H9 (cell line): ENCODE measurements around the gene NPC1L1. TPM values are rescaled to one million over a fixed set of nuclear protein-coding genes. Genes with fewer than 3 reads are reported as not detected.

ENCODE experiments used
- DNase-seq: peaks from one replicate; pipeline ENCODE4 v3.0.0-alpha.2; 2017
- H2AFZ ChIP-seq: one replicate; pipeline ENCODE4 v1.6.1; 2013; ENCODE audit warnings: mild to moderate bottlenecking, low read length, control low read depth, moderate library complexity
- H2AK5ac ChIP-seq: 2 replicates; pipeline ENCODE4 v1.6.1; 2013; ENCODE audit warnings: low read length, control low read depth, mixed read lengths; ENCODE audit not compliant: insufficient read length
- H2BK120ac ChIP-seq: one replicate; pipeline ENCODE4 v1.6.1; 2013; ENCODE audit warnings: low read depth, mild to moderate bottlenecking, low read length, control low read depth, inconsistent platforms; ENCODE audit not compliant: poor library complexity, severe bottlenecking
- H2BK12ac ChIP-seq: 2 replicates; pipeline ENCODE4 v1.6.1; 2013; ENCODE audit warnings: low read length, control low read depth, mixed read lengths, low read depth; ENCODE audit not compliant: insufficient read length
- H2BK15ac ChIP-seq: 2 replicates; pipeline ENCODE4 v1.6.1; 2013; ENCODE audit warnings: low read depth, low read length, control low read depth
- H2BK20ac ChIP-seq: one replicate; pipeline ENCODE4 v1.6.1; 2013; ENCODE audit warnings: low read depth, mild to moderate bottlenecking, low read length, control low read depth, inconsistent platforms; ENCODE audit not compliant: poor library complexity, severe bottlenecking
- H2BK5ac ChIP-seq: 2 replicates; pipeline ENCODE4 v1.6.1; 2013; ENCODE audit warnings: low read length, control low read depth, mixed read lengths; ENCODE audit not compliant: insufficient read length
- H3K14ac ChIP-seq: 2 replicates; pipeline ENCODE4 v1.6.1; 2013; ENCODE audit warnings: low read length, control low read depth; ENCODE audit not compliant: insufficient read depth
- H3K18ac ChIP-seq: 2 replicates; pipeline ENCODE4 v1.6.1; 2013; ENCODE audit warnings: low read depth, mild to moderate bottlenecking, mixed read lengths, low read length, control low read depth; ENCODE audit not compliant: insufficient read length
- H3K23ac ChIP-seq: 2 replicates; pipeline ENCODE4 v1.6.1; 2013; ENCODE audit warnings: low read length, control low read depth, mixed read lengths, low read depth; ENCODE audit not compliant: insufficient read length
- H3K23me2 ChIP-seq: 2 replicates; pipeline ENCODE4 v1.6.1; 2013; ENCODE audit warnings: low read depth, mild to moderate bottlenecking, mixed read lengths, low read length, control low read depth; ENCODE audit not compliant: insufficient read length, poor library complexity, severe bottlenecking
- H3K27ac ChIP-seq: 2 replicates; pipeline ENCODE4 v1.5.1; 2013; ENCODE audit warnings: low read length, control low read depth, mixed read lengths, low read depth; ENCODE audit not compliant: insufficient read length
- H3K27me3 ChIP-seq: 2 replicates; pipeline ENCODE4 v1.6.1; 2013; ENCODE audit warnings: low read length, control low read depth, inconsistent platforms; ENCODE audit not compliant: insufficient read depth
- H3K4ac ChIP-seq: 2 replicates; pipeline ENCODE4 v1.6.1; 2013; ENCODE audit warnings: low read depth, mild to moderate bottlenecking, control low read depth, inconsistent platforms, low read length, moderate library complexity
- H3K4me1 ChIP-seq: 2 replicates; pipeline ENCODE4 v1.6.1; 2013; ENCODE audit warnings: low read length, control low read depth, inconsistent platforms; ENCODE audit not compliant: insufficient read depth
- H3K4me2 ChIP-seq: 2 replicates; pipeline ENCODE4 v1.6.1; 2013; ENCODE audit warnings: low read length, control low read depth, mixed read lengths; ENCODE audit not compliant: insufficient read length, insufficient read depth
- H3K56ac ChIP-seq: 2 replicates; pipeline ENCODE4 v1.6.1; 2013; ENCODE audit warnings: low read depth, mild to moderate bottlenecking, mixed read lengths, low read length, control low read depth; ENCODE audit not compliant: insufficient read length
- H3K79me1 ChIP-seq: 2 replicates; pipeline ENCODE4 v1.6.1; 2013; ENCODE audit warnings: low read depth, mild to moderate bottlenecking, moderate library complexity, low read length, control low read depth, inconsistent platforms; ENCODE audit not compliant: insufficient read depth, poor library complexity, severe bottlenecking
- H3K79me2 ChIP-seq: 2 replicates; pipeline ENCODE4 v1.6.1; 2013; ENCODE audit warnings: low read length, control low read depth, inconsistent platforms; ENCODE audit not compliant: insufficient read depth
- H3K9ac ChIP-seq: 2 replicates; pipeline ENCODE4 v1.6.1; 2013; ENCODE audit warnings: low read length, control low read depth, mixed read lengths; ENCODE audit not compliant: insufficient read length; ENCODE audit errors: extremely low read depth
- H3K9me3 ChIP-seq: one replicate; pipeline ENCODE4 v1.6.1; 2013; ENCODE audit warnings: low read depth, low read length, inconsistent platforms; ENCODE audit not compliant: control insufficient read depth
- H3T11ph ChIP-seq: one replicate; pipeline ENCODE4 v1.6.1; 2013; ENCODE audit warnings: mild to moderate bottlenecking, low read length, control low read depth, inconsistent platforms
- H4K20me1 ChIP-seq: one replicate; pipeline ENCODE4 v1.6.1; 2013; ENCODE audit not compliant: control insufficient read depth, insufficient read length, insufficient read depth
- H4K5ac ChIP-seq: 2 replicates; pipeline ENCODE4 v1.6.1; 2013; ENCODE audit warnings: low read depth, mild to moderate bottlenecking, mixed read lengths, low read length, control low read depth; ENCODE audit not compliant: insufficient read length
- H4K8ac ChIP-seq: replicated peaks from 2 replicates; pipeline ENCODE4 v1.6.1; 2013; ENCODE audit warnings: low read length, control low read depth, mixed read lengths, low read depth; ENCODE audit not compliant: insufficient read length
- H4K91ac ChIP-seq: 2 replicates; pipeline ENCODE4 v1.6.1; 2013; ENCODE audit warnings: low read depth, mild to moderate bottlenecking, moderate library complexity, mixed read lengths, low read length, control low read depth; ENCODE audit not compliant: insufficient read length
- H3K27ac Mint-ChIP-seq, 3 experiments: 2 replicates in 2 of 3; 3 replicates in 1 of 3; pipeline ENCODE4 v1.8.0; 2020 to 2021; ENCODE audit warnings: mixed read lengths in 3 of 3, mild to moderate bottlenecking in 1 of 3, moderate library complexity in 1 of 3
- H3K27me3 Mint-ChIP-seq: 2 replicates; pipeline ENCODE4 v1.8.0; 2021; ENCODE audit warnings: low read depth, mild to moderate bottlenecking, moderate library complexity, mixed read lengths
- H3K36me3 Mint-ChIP-seq, 3 experiments: 2 replicates in 2 of 3; 3 replicates in 1 of 3; pipeline ENCODE4 v1.8.0; 2020 to 2021; ENCODE audit warnings: low read depth in 3 of 3, mixed read lengths in 3 of 3; ENCODE audit not compliant: insufficient read depth in 1 of 3
- H3K4me1 Mint-ChIP-seq, 2 experiments: 2 replicates each; pipeline ENCODE4 v1.8.0; 2020; ENCODE audit warnings: mixed read lengths in 2 of 2
- H3K4me3 Mint-ChIP-seq, 2 experiments: 2 replicates in 1 of 2; 3 replicates in 1 of 2; pipeline ENCODE4 v1.8.0; 2020 to 2021; ENCODE audit warnings: mild to moderate bottlenecking in 2 of 2, mixed read lengths in 2 of 2, moderate library complexity in 1 of 2
- H3K9me3 Mint-ChIP-seq, 2 experiments: 2 replicates in 1 of 2; 3 replicates in 1 of 2; pipeline ENCODE4 v1.8.0; 2020; ENCODE audit warnings: mild to moderate bottlenecking in 2 of 2, mixed read lengths in 2 of 2, moderate library complexity in 1 of 2
- CTCF ChIP-seq: fragments of 200-600 bp; sonication (generic); conservative IDR thresholded peaks from 3 replicates; pipeline ENCODE4 v1.8.0; 2021; ENCODE audit warnings: antibody characterized with exemption, mild to moderate bottlenecking
- WGBS: extraction: QIAGEN DNeasy Blood & Tissue Kit; methylation state at CpG from one replicate; pipeline ENCODE4 v1.1.7; 2013; ENCODE audit warnings: missing lambda C conversion rate, low lambda C conversion rate, mixed read lengths; ENCODE audit not compliant: insufficient read length; ENCODE audit errors: extremely low coverage; 5-methylcytosine and 5-hydroxymethylcytosine counted together
- total RNA-seq: library from RNA; stranded (reverse); gene quantifications from 2 replicates; pipeline ENCODE4 v1.2.1, GENCODE V29; 2021

Gene NPC1L1
- total RNA-seq, 1 experiment from 2014 or later, result 0.11 TPM

- Histone ChIP-seq H2BK120ac (no peak overlapping the region), H2AK5ac (no peak overlapping the region), H3K18ac (no peak overlapping the region), H2BK15ac (no peak overlapping the region), H4K91ac (no peak overlapping the region), H3K4ac (no peak overlapping the region), H3K9ac (no peak overlapping the region), H3T11ph (no peak overlapping the region), H3K79me2 (no peaks in the 10 kb centered on the region), H3K27me3 (no peaks in the 10 kb centered on the region), H4K5ac (no peak overlapping the region), H3K27ac (no peak overlapping the region), H2BK5ac (no peak overlapping the region), H3K79me1 (no peaks in the 10 kb centered on the region), H4K20me1 (no peaks in the 10 kb centered on the region), H4K8ac (no peak overlapping the region), H2BK12ac (no peak overlapping the region), H2BK20ac (no peak overlapping the region), H3K14ac (no peak overlapping the region), H3K4me2 (no peak overlapping the region), H3K23ac (no peak overlapping the region), H3K23me2 (no peaks in the 10 kb centered on the region), H3K9me3 (no peaks in the 10 kb centered on the region), H3K4me1 (peaks cover 2% of the 10 kb centered on the region; the same call in 1 of the 2 replicates), H2AFZ (no peak overlapping the region), H3K56ac (no peak overlapping the region)
- Mint-ChIP-seq H3K27me3 (peaks cover 8% of the 10 kb centered on the region), H3K27ac (no peak overlapping the region), H3K4me1 (no peaks in the 10 kb centered on the region), H3K4me3 (no peak overlapping the region), H3K36me3 (no peaks in the 10 kb centered on the region), H3K9me3 (no peaks in the 10 kb centered on the region)
- WGBS, result no CpG with 5 or more reads among the region's 5 CpGs
- TF ChIP-seq CTCF, result no peak
- DNase-seq, result no peak
Measured at GRCh38 chr7:44497155-44498027, 43.7 kb downstream of the NPC1L1 start.
